ENCODE results near the gene PHC3.

Gene PHC3

GRCh38 chr3:170049146-170050000, 132.2 kb downstream of the PHC3 start:
- Histone ChIP-seq H3K4me3 (no peak overlapping the region), H3K4me1 (peaks cover 16 to 30% (median 22%) of the 10 kb centered on the region in 10 experiments), H3K9me3 (replicated peaks in 1 of 11) (no peaks in the 10 kb centered on the region), H3K27me3 (no peaks in the 10 kb centered on the region), H4K20me1 (no peaks in the 10 kb centered on the region), H3K27ac (no peak overlapping the region), H3K4me2 (peak overlapping the region in 8 of 11 experiments; percentile 1 to 43 (median 16); a peak in 8 of 22 replicates), H3K36me3 (no peaks in the 10 kb centered on the region), H3K9ac (no peak overlapping the region)
- TF ChIP-seq Cebpa-rat (IDR thresholded peaks at IDR 0.05), result no peak

GRCh38 chr3:170047133-170047404, 134.5 kb downstream of the PHC3 start:
- H3K4me2 ChIP-seq, result no peak overlapping the region
- no peaks in the 10 kb centered on the region for H3K36me3 ChIP-seq
- TF ChIP-seq Cebpa-rat (IDR thresholded peaks at IDR 0.05), result no peak
- peaks cover 20 to 45% (median 33%) of the 10 kb centered on the region in 10 experiments for H3K4me1 ChIP-seq
- no peaks in the 10 kb centered on the region for H4K20me1 ChIP-seq
- H3K27ac ChIP-seq, result no peak overlapping the region
- H3K27me3 ChIP-seq, result peaks cover 0 to under 1% (median 0%) of the 10 kb centered on the region in 11 experiments; a peak in 2 of 22 replicates
- no peak overlapping the region for H3K4me3 ChIP-seq
- no peak overlapping the region for H3K9ac ChIP-seq
- no peaks in the 10 kb centered on the region for H3K9me3 ChIP-seq (replicated peaks in 1 of 11)

GRCh38 chr3:170046269-170047132, 135.0 kb downstream of the PHC3 start:
- Histone ChIP-seq H3K4me3 (no peak overlapping the region), H4K20me1 (no peaks in the 10 kb centered on the region), H3K4me1 (peaks cover 20 to 45% (median 33%) of the 10 kb centered on the region in 10 experiments), H3K4me2 (peak overlapping the region in 6 of 11 experiments; percentile 65 to 88 (median 77); a peak in 7 of 22 replicates), H3K36me3 (no peaks in the 10 kb centered on the region), H3K27ac (no peak overlapping the region), H3K27me3 (peaks cover 0 to 6% (median 0%) of the 10 kb centered on the region in 11 experiments; a peak in 7 of 22 replicates), H3K9me3 (replicated peaks in 1 of 11) (no peaks in the 10 kb centered on the region), H3K9ac (no peak overlapping the region)
- no peak for TF ChIP-seq Cebpa-rat (IDR thresholded peaks at IDR 0.05)

DNA sequence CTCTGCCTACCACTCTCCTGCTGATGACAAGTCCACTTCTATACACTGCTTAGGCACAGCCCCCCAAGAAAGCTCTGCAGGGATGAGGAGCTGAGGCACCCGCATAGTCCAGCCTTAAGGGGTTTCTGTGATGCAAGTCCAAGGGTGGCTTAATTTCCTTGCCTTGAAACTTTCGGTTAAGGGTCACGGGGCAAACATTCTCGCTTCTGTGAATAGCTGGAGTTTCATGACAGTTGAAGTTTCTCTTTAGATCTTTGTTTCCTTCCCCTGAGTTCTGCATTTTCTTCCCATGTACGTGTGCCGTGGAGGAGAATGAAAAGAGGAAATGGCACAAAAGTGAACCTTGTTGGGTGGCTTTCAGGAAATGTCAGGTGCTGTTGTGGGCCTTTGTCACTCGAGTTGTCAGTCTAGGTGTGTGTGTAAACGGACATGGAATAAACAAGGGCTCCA, 136.7 kb downstream of the PHC3 start:
- H3K4me2 ChIP-seq, result peak overlapping the region; percentile 54 to 88 (median 78)
- peak overlapping the region in 8 of 11 experiments; percentile 22 to 59 (median 40); a peak in 11 of 22 replicates for H3K27ac ChIP-seq
- peak overlapping the region in 1 of 10 experiments; percentile 1; a peak in 1 of 20 replicates for H3K4me3 ChIP-seq
- peaks cover 11 to 23% (median 17%) of the 10 kb centered on the region in 11 experiments for H3K27me3 ChIP-seq
- no peaks in the 10 kb centered on the region for H4K20me1 ChIP-seq
- peak overlapping the region in 2 of 11 experiments; percentile 11 to 16; a peak in 2 of 22 replicates for H3K9ac ChIP-seq
- TF ChIP-seq Cebpa-rat (IDR thresholded peaks at IDR 0.05), result no peak
- peaks cover 20 to 45% (median 33%) of the 10 kb centered on the region in 10 experiments for H3K4me1 ChIP-seq
- no peaks in the 10 kb centered on the region for H3K9me3 ChIP-seq (replicated peaks in 1 of 11)
- H3K36me3 ChIP-seq, result no peaks in the 10 kb centered on the region

DNA sequence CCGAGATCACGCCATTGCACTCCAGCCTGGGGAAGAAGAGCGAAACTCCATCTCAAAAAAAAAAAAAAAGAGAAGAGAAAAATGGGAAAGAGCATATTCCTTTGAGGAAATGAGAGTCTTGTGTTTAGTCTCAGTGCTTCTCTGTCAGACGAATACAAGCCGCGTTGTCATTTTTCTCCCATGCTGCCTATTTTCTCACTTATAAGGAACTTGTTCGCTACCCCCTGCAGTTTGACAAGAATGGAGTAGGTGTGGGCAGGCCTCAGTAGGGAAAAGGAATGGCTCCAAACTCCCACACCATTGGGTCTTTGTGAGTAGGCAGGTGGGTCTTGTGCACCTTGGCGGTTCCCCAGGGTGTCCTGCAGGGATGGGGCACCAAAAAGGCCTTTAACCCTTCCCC, 137.3 kb downstream of the PHC3 start:
- no peaks in the 10 kb centered on the region for H3K9me3 ChIP-seq (replicated peaks in 1 of 11)
- H3K4me3 ChIP-seq, result 0 out of 20 replicates have a peak overlapping the region, but pooled peaks of 1 of the 10 experiments have one; percentile 1
- H3K4me2 ChIP-seq, result peak overlapping the region; percentile 54 to 88 (median 78)
- peaks cover 17 to 28% (median 22%) of the 10 kb centered on the region in 11 experiments for H3K27me3 ChIP-seq
- peaks cover 20 to 40% (median 31%) of the 10 kb centered on the region in 10 experiments for H3K4me1 ChIP-seq
- TF ChIP-seq Cebpa-rat (IDR thresholded peaks at IDR 0.05), result no peak
- H4K20me1 ChIP-seq, result no peaks in the 10 kb centered on the region
- H3K36me3 ChIP-seq, result no peaks in the 10 kb centered on the region
- peak overlapping the region in 8 of 11 experiments; percentile 22 to 59 (median 40); a peak in 10 of 22 replicates for H3K27ac ChIP-seq
- peak overlapping the region in 2 of 11 experiments; percentile 11 to 16; a peak in 1 of 22 replicates for H3K9ac ChIP-seq

DNA sequence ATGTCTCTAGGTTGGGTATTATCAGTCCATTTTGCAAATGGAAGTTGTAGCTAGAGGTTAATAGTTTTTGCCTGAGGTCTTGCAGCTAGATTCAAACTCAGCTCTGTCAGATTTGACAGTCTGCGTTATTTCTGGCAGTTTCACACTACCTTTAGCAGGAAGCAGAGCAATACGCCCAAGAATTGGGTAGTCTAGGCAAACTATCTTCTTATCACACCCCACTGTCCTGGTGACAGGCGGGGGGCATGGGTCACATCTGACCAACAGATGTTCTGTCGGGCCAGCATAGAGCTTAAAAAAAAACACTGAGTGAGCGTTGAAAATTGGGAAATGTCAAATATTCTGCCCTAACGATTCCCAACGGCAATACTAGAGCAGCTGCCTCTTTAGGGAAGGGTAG, 138.0 kb downstream of the PHC3 start:
- TF ChIP-seq Cebpa-rat (IDR thresholded peaks at IDR 0.05), result no peak
- H3K9ac ChIP-seq, result no peak overlapping the region
- H3K36me3 ChIP-seq, result no peaks in the 10 kb centered on the region
- peak overlapping the region in 10 of 11 experiments; percentile 54 to 88 (median 77); a peak in 17 of 22 replicates for H3K4me2 ChIP-seq
- H3K27ac ChIP-seq, result no peak overlapping the region
- peaks cover 24 to 36% (median 30%) of the 10 kb centered on the region in 11 experiments for H3K27me3 ChIP-seq
- H3K9me3 ChIP-seq (replicated peaks in 1 of 11), result no peaks in the 10 kb centered on the region
- peaks cover 23 to 40% (median 35%) of the 10 kb centered on the region in 10 experiments for H3K4me1 ChIP-seq
- H3K4me3 ChIP-seq, result no peak overlapping the region
- no peaks in the 10 kb centered on the region; a peak in 1 of 22 replicates for H4K20me1 ChIP-seq

GRCh38 chr3:170040418-170040817, 141.1 kb downstream of the PHC3 start:
- Histone ChIP-seq H3K4me1 (peaks cover 19 to 40% (median 35%) of the 10 kb centered on the region in 10 experiments), H3K4me2 (peak overlapping the region in 1 of 11 experiments; percentile 0; a peak in 2 of 22 replicates), H3K36me3 (no peaks in the 10 kb centered on the region), H3K27ac (no peak overlapping the region), H4K20me1 (no peaks in the 10 kb centered on the region; a peak in 1 of 22 replicates), H3K9me3 (replicated peaks in 1 of 11) (no peaks in the 10 kb centered on the region), H3K4me3 (no peak overlapping the region), H3K9ac (no peak overlapping the region), H3K27me3 (peaks cover 39 to 60% (median 51%) of the 10 kb centered on the region in 11 experiments)
- no peak for TF ChIP-seq Cebpa-rat (IDR thresholded peaks at IDR 0.05)

- no peaks in the 10 kb centered on the region for H3K36me3 ChIP-seq
- no peaks in the 10 kb centered on the region; a peak in 1 of 22 replicates for H4K20me1 ChIP-seq
- peak overlapping the region in 1 of 11 experiments; percentile 48; a peak in 2 of 22 replicates for H3K27ac ChIP-seq
- H3K9ac ChIP-seq, result peak overlapping the region; percentile 34 to 71 (median 66); a peak in 18 of 22 replicates
- TF ChIP-seq Cebpa-rat (IDR thresholded peaks at IDR 0.05), result no peak
- peak overlapping the region; percentile 60 to 81 (median 70) for H3K4me3 ChIP-seq
- H3K4me2 ChIP-seq, result peak overlapping the region; percentile 85 to 97 (median 94)
- H3K9me3 ChIP-seq (replicated peaks in 1 of 11), result peaks cover 5 to 9% (median 7%) of the 10 kb centered on the region in 11 experiments; a peak in 16 of 22 replicates
- peaks cover 39 to 60% (median 51%) of the 10 kb centered on the region in 11 experiments for H3K27me3 ChIP-seq
- H3K4me1 ChIP-seq, result peaks cover 5 to 30% (median 23%) of the 10 kb centered on the region in 10 experiments
Measured at GRCh38 chr3:170038434-170039110, 143.0 kb downstream of the PHC3 start.

Data from BLaER1 treated with 17β-estradiol and CSF1 and Interleukin-3, amounts not matched to agents 10 nM and 100 nM (cell line).